Peyer's patch (tissue), 4 donors: ENCODE data around the gene PKD2L1.
"Not testable (repeated sequence)": the region's sequence is repeated elsewhere in the genome, so short reads cannot be mapped to it uniquely, and the experiment has no call there.

Experiments
- CTCF ChIP-seq, 6 experiments: fragments of 450-650 bp in 4 of 6; fragments of 200-600 bp in 2 of 6; sonication (generic) in 1 of 6; IDR thresholded peaks; one replicate each; pipeline ENCODE4 v1.5.1; 2017 to 2019; ENCODE audit warnings: antibody characterized with exemption in 6 of 6, mild to moderate bottlenecking in 3 of 6, moderate library complexity in 1 of 6
- POLR2A ChIP-seq, 2 donors: fragments of 450-650 bp; IDR thresholded peaks; one replicate each; pipeline ENCODE4 v1.5.1; 2017; ENCODE audit warnings: antibody characterized with exemption in 2 of 2, mild to moderate bottlenecking in 2 of 2, moderate library complexity in 2 of 2

GRCh38 chr10:100292300-100292699 lies 37.7 kb downstream of the PKD2L1 start:
- TF ChIP-seq CTCF, POLR2A (IDR thresholded peaks at IDR 0.05): not testable (repeated sequence)
